Stimulated activated CD8-positive, alpha-beta memory T cell treated with anti-CD3 and anti-CD28 coated beads, Interleukin-12 subunit alpha, Interleukin-12 subunit beta, amount 100 ng/mL, for 24 hours (primary cell): ENCODE measurements around the gene RPF1.
"Not testable (repeated sequence)": the region's sequence is repeated elsewhere in the genome, so short reads cannot be mapped to it uniquely, and the experiment has no call there.

Experiments used
- DNase-seq: peaks from one replicate; pipeline ENCODE4 v3.0.0-alpha.2; 2020; ENCODE audit errors: extremely low read depth

Gene RPF1

DNA sequence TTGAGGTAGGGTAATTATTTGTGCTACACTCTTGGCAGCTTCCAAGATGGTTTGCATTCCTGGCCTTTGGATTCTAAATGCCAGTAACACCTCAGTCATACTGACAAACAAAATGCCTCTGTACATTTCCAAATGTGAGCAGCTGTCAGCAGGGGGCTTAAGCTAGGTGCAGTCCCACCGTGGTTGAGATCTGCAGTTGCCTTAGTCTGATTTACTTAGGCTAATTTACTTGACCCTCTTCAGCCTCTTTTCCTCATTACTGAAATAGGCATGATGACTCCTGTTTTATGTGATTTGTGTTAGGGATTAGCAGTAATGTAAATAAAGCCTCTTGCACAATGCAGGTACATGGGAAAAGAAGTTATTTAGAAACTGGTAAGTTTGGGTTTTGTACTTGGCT lies 13.7 kb downstream of the RPF1 start:
- DNase-seq: no peak

DNA sequence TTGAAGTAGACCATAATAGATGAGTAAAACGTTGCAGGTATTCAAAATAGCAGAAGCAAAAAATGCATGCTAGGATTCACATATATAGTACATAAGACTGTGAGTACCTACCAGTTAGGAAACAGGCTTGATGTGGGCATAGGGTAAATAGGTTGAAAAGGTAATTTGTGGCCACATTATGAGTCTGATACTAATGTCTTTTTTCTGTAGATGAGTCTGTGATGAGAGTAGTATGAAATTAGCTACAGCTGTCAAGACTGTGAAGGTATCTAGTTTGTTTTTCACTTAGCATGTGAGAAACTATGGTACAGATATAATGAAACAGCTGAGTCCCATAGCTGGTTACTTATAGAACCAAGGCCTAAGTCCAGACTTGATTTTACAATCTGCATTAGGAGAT lies 14.7 kb downstream of the RPF1 start:
- DNase-seq: no peak

DNA sequence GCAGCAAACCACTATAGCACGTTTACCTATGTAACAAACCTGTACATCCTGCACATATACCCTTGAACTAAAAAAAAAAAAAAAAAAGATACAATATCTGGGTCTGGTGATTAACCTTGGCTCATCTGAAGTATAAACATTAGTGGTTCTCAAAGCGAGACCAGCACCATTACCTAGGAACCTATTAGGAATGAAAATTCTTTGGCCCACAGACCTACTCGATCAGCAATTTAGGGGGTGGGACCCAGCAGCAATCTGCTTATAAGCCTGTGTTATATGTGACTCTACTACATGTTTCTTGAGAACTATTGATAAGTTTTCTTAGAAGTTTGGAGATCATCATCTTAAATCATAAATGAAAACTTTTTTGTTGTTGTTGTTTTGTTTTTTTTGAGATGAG lies 17.4 kb downstream of the RPF1 start:
- DNase-seq: no peak

DNA sequence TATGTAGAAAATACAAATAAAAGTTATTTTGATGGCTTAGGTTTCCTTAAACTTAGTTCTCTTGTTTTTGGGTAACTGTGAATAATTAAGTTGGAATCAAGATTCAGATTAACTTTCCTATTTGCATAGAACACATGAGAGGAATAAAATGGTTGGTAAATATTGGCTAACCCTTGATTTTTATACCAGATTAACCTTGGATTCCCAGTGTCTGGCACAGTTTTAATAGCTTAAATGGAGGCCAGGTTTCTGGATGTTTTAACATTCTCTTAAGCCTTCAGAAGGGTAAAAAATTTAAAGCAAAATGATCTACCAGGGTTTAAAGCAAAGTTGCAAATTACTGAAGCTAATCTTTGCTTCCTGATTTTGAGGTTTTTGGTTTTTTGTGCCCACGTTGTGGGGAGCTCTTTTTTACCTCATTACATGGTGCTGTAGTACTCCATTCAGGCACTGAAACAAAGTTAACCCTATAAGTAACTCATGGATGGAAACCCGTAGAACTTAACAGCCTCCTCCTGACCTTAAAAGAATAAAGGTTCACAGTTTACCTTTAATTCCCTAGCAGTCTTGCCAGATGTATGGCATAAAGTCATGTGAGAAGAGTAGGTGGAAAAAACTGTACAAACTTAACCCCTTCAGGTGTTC lies 18.7 kb downstream of the RPF1 start:
- no peak for DNase-seq

DNA sequence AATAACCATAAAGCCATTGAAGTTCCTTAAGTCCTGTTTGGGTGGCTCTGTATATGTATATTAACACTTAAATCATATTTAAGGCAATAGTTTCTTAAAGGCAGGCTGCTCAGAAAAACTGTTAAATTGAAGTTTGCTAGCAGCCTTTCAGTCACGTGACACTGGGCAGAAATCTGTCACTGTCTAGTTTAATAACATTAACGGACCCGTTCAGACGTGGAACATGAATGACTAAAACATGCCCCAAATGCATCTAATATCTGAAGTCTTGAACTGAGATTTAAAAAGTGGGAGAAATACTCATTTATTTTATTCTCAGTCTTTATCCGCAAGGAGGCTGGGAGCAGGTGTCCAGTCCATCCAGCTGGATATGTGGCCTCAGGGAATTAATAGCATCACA lies 23.9 kb downstream of the RPF1 start:
- no peak for DNase-seq

DNA sequence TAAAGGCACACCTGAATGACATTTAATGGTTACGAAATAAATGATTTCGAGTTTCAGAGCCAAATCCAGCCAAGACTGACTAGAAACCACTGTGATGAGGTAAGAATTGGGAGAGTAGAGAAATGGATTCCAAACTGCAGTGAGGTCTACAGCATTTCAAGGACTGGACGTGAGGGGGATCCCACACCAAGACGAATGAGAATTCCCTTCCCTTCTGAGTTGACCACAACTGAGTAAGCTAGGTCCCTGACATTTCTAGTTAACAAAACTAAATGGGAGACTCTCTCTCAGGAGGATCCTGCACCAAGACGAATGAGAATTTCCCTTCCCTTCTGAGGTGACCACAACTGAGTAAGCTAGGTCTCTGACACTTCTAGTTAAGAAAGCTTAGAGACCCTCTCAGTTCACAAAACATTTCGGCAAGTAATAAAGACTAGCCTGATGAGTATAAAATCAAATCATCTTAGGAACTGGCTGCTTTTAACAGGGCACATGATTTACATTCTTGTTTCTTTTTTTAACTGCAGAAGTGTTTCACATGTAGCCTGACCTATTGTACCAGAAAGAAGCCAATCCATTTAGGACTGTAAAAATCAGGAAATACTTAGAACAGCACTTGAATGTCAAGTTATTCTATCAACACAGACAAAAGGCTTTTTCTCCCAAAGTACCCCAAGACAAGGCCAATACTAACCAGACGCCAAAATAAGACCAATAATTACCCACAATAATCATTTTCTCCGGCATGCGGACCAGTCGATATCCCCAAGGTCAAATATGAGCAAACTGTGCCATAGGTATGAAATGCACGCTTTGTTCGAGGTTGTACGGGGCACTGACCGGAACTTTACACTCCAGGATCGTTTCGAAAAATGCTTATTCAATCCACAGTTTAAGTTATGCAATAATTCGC lies 25.8 kb downstream of the RPF1 start:
- no peak for DNase-seq

DNA sequence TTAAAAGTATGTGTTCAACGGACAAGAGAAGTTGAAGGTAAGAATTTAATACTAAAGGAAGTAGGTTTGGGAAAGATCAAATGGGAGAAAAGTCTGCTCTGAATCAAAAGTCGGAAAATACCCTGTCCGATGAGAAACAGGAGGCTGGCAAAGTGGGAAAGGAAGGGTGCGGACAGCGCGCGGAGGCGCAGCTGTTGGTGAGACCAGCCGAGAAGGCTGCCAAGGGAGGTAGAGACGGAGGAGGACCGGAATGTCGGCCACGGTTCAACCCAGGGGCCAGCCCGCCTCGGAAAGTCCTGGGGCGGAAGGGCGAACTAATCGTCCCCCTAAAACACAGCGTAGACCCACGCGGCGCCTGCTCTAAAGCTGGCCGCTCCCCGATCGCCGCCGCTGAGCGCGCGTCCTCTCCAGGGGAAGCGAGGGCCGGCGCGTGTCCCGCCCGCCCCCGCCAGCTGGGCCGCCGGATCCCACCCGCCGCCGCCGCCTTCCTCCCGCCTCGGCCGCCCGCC lies 26.5 kb downstream of the RPF1 start:
- no peak for DNase-seq

DNA sequence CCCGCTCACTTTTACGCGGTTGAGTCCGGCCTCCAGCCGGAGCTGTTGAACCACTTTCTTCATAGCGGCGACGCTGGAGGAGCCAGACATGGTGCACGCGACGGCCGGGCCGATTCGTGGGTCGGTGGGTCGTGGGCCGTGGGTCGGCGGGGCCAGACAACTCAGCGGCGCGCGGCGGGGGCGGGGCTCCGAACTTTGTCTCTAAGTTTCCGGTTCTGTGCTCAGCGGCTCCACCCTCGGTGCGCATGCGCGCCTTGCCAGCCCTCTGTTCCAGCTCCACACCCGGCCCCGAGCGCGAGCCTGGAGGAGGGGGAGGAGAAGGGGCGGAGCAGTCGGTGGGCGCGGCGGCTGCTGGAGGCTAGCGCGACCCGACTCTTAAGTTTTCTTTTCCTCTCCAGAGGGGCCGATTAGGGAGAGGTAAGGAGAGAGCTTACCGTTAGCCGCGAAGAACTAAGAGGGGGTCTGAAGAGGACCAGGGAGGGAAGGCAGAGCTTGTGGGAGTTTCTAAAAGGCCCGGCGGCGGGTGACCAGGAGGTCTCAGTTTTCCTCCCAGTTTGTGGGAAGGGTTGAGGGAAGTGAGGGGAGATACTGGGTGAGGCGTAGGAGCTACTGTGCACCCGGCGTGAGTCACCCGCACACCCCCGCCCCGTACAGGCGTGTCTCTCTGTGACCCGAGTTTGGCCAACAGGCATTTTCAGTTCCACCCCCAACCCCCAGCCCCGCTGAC lies 27.1 kb downstream of the RPF1 start, which contains the start of the genes GNG5 and SPATA1:
TSS of gene GNG5 (minus strand) at position 580 of the 727 bp plus-strand sequence. CDS start at position 90, 490 bp downstream.
TSS of gene SPATA1 (plus strand) at position 385 of the 727 bp plus-strand sequence. CDS start 9,974 bp downstream, outside the sequence.
- peak; percentile 97 for DNase-seq

DNA sequence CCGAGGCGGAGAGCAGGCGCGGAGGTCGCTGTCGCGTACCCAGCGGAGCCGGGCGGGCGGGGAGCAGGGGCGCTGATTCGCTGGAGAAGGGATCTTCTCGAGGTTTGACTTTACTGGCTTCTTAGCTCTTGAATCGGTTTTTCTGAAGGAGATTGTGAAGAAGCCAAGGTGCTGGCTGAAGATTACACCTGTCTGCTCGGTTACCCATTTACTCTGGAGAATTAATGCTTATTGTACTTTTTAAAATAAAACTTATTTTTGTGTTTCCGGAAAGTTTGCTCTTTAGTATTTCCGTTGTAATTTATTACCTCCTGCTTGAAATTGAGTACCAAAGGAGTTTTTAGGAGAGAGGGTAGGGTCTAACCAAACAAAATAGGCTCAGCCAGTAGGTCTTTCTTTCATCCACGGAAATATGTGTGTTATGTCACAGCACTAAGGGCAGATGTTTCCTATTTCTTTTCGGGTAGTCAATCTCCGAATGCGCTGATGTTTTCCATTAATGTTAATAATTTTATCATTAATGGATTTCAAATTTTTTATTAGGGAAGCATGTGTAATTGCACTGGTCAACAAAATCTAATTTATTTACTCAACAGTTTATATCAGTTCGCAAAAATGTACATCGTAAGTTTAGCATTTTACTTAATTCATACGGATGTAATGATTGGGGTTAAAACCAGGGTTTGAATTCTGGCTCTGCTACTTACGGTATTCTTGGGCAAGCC lies 27.8 kb downstream of the RPF1 start:
- no peak for DNase-seq

DNA sequence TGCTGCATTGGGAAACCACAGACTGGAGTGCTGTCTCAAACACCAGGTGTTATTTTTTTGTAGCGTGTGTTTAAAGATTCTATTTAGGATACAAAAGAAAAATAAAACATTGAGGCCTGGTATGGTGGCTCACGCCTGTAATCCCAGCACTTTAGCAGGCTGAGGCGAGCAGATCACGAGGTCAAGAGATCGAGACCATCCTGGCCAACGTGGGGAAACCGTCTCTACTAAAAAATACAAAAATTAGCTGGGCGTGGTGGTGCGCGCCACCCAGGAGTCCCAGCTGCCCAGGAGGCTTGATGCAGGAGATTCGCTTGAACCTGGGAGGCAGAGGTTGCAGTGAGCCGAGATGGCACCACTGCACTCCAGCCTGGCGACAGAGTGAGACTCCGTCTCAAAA lies 28.8 kb downstream of the RPF1 start:
- not testable (repeated sequence) for DNase-seq

DNA sequence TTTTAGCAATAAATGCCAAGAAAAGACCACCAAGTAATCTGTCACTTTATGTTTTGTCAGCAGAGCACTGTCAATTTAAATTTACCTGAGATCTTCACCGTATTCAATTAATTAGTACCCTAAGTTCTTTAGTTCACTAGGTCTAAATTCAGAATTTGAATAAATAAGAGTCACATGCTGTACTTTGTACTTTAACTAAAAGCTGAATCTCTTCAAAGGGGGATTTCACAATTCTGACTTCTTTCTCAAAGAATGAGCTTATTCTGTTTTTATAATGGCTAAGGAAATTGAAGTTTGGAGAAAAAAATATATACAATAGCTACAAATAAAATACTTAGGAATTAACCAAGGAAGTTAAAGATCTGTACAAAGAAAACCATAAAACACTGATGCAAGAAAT lies 29.4 kb downstream of the RPF1 start:
- DNase-seq: no peak

DNA sequence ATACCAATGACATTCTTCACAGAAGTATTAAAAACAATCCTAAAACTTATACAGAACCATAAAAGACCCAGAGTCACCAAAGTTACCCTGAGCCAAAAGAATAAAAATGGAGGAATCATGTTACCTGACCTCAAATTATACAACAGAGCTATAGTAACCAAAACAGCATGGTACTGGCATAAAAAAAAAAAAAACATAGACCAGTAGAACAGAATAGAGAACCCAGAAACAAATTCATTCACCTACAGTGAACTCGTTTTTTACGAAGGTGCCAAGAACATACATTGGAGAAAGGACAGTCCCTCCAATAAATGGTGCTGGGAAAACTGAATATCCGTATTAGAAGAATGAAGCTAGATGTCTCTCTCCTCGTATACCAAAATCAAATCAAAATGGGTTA lies 30.0 kb downstream of the RPF1 start:
- no peak for DNase-seq

DNA sequence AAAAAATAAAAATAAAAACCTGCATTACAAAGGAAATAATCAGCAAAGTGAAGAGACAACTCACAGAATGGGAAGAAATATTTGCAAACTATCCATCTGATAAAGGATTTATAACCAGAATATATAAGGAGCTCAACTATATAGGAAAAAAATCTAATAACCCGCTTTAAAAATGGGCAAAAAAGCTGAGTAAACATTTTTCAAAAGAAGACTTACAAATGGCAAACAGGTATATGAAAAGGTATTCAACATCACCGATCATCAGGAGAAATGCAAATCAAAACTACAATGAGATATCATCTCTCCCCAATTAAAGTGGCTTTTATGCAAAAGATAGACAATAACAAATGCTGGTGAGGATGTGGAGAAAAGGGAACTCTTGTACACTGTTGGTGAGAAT lies 31.1 kb downstream of the RPF1 start:
- no peak for DNase-seq

DNA sequence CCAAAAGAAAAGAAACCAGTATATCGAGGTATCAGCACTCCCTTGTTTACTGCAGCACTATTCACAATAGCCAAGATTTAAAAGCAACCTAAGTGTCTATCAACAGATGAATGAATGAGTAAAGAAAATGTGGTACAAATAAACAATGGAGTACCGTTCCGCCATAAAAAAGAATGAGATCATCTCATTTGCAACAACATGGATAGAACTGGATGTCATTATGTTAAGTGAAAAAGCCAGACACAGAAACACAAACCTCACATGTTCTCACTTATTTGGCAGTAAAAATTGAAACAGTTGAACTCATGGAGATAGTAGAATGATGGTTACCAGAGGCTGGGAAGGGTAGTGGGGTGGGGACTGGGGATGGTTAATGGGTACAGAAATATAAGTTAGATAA lies 31.6 kb downstream of the RPF1 start:
- DNase-seq: no peak

DNA sequence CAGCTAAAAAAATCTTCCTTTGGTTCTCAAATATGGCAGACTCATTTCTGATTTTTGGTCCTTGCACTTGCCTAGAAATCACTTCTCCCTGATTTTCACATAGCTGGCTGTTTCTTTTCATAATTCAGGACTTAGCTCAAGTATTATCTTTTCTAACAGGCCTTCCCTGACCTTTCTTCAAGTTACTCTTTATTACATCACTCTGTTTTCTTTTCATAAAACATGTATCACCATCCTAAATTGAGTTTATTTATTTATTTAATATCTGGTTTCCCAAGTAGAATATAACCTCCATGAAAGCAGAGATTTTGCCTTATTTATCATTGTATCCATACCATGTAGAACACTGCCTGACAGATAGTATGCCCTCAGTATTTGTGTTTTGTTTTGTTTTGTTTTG lies 45.5 kb downstream of the RPF1 start:
- DNase-seq: no peak

DNA sequence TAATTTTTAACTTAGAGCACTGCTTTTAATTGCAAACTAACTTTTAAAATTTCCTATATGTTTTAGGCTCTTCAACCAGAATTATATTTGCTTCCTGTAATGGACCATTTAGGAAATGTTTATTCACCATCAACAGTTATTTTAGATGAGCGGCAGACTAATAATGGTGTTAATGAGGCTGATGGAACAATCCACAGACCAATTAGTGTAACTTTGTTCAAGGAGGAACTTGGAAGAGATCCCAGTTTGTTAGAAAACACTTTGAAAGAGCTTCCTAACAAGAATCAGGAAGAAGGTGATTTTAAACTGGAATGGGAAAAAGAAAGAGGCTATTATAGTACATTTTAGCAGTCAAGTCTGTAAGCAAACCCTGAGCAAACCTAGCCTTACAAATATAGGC lies 46.7 kb downstream of the RPF1 start:
- no peak for DNase-seq

DNA sequence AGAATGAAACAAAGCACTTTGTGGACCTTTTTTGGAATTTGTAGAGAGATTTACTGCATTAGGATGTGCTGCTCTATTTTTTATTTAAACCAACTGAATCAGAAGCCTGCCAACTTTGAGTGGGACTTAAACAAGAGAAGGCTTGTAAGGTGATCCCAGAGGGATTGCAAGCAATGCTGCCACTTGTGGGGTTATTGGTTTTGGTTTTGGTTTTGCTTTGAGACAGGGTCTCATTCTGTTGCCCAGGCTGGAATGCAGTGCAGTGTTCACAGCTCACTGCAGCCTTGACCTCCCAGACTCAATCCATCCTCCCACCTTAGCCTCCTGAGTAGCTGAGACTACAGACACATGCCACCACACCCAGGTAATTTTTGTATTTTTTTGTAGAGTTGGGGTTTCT lies 59.5 kb downstream of the RPF1 start:
- no peak for DNase-seq

DNA sequence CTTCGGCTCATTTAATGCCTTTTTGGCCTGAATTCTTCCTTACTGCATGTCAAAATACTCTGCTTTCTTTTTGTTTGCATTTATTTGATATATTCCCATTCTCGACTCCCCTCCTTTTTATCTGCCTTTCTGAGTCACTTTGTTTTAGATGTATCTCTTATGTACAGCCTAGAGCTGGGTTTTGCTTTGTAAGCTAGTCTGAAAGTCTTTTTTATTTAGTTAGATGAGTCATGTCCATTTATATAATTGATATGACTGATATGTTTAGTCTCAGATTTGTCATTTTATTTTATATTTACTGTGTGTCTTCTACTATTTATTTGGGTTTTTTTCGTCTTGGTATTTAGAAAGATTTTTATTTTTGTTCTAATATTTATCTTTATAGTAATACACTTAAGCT lies 60.9 kb downstream of the RPF1 start:
- DNase-seq: no peak

DNA sequence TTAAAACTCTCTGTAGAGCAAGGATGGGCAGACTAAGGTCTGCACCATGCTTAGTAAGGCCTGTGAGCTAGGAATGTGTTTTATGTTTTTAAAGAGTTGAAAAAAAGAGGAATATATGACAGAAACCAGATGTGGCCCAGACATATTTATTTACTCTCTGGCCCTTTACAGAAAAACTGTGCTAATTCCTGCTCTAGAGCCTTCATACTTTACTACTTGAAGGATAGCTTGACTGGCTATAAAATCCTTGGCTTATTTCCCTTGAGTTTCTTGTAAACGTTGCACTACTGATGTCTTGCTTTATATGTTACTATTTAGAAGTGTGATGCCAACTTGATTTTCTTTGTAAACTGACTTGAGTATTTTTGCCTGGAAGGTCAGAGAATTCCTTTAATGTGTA lies 61.7 kb downstream of the RPF1 start:
- no peak for DNase-seq

DNA sequence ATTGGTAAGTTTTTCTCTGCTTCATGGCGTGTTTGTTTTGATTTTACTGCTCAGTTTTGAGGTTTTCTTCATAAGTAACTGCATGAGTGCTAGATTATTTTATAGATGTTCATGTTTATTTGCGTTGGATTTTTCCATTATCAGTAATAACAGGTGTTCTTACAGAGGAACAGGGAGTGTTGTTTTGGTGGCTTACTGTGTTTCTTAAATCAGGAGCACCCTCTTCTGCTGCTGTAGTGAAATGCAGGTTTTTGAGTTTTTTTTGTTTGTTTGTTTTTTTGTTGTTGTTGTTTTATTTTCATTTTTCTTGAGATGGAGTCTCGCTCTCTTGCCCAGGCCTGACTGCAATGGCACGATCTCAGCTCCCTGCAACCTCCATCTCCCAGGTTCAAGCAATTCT lies 62.6 kb downstream of the RPF1 start:
- DNase-seq: no peak
